ENCODE measurements around the gene BTNL8. TPM values are rescaled to one million over a fixed set of nuclear protein-coding genes. Genes with fewer than 3 reads are reported as not detected.

BTNL8 gene
- total RNA-seq, 4 donors from 2014 or later: 19.7 to 156 (median 59.0) TPM

- TF ChIP-seq POLR2AphosphoS5 (IDR thresholded peaks at IDR 0.05): no peak
- TF ChIP-seq POLR2A (IDR thresholded peaks at IDR 0.05): no peak
- TF ChIP-seq EP300 (IDR thresholded peaks at IDR 0.05; ENCODE audit: low read depth): no peak
- no peak for TF ChIP-seq CTCF (IDR thresholded peaks at IDR 0.05)
- Histone ChIP-seq H3K36me3 (no peaks in the 10 kb centered on the region), H3K27me3 (no peaks in the 10 kb centered on the region), H3K9me3 (peaks cover 10 to 17% of the 10 kb centered on the region in 2 donors), H3K4me1 (no peaks in the 10 kb centered on the region), H3K27ac (no peak overlapping the region), H3K4me3 (no peak overlapping the region)
- intact Hi-C loops (cut with DNase I; ENCODE audit: low total_unique reads): no loop called here
- DNase-seq: no peak
- WGBS, 2 donors (ENCODE audit: low coverage in 1 of 2): 77% methylated on average over 4 of the region's 4 CpGs; no CpG with 5 or more reads in 1 of the 2 donors
- in situ Hi-C loops (cut with MboI; ENCODE audit: low pct_ligation_motif_present in 1 of 4, low pct_unique_long_range_greater_than_20kb in 1 of 4, low sequenced_read_pairs in 3 of 4): no loop called here
Measured at GRCh38 chr5:180935203-180935602, 36.2 kb downstream of the BTNL8 start.

- in situ Hi-C loops (cut with MboI; ENCODE audit: low pct_ligation_motif_present in 1 of 4, low pct_unique_long_range_greater_than_20kb in 1 of 4, low sequenced_read_pairs in 3 of 4): no loop called here
- Histone ChIP-seq H3K4me3 (no peak overlapping the region), H3K4me1 (peaks cover 0 to 4% (median 0%) of the 10 kb centered on the region in 4 donors), H3K27me3 (no peaks in the 10 kb centered on the region), H3K36me3 (no peaks in the 10 kb centered on the region), H3K9me3 (peaks cover 10 to 17% of the 10 kb centered on the region in 2 donors), H3K27ac (no peak overlapping the region)
- no peak for DNase-seq
- TF ChIP-seq POLR2A (IDR thresholded peaks at IDR 0.05) (no peak), POLR2AphosphoS5 (IDR thresholded peaks at IDR 0.05) (no peak), CTCF (IDR thresholded peaks at IDR 0.05) (no peak), EP300 (IDR thresholded peaks at IDR 0.05; ENCODE audit: low read depth) (no peak)
- WGBS, 2 donors (ENCODE audit: low coverage in 1 of 2): 84 to 89% methylated on average over 6 of the region's 6 CpGs
- intact Hi-C loops (cut with DNase I; ENCODE audit: low total_unique reads): no loop called here
Measured at GRCh38 chr5:180938294-180938693, 39.3 kb downstream of the BTNL8 start.

GRCh38 chr5:180950291-180950949 lies 51.5 kb downstream of the BTNL8 start:
- Histone ChIP-seq H3K4me1 (no peaks in the 10 kb centered on the region), H3K4me3 (no peak overlapping the region), H3K27me3 (no peaks in the 10 kb centered on the region), H3K27ac (no peak overlapping the region), H3K9me3 (no peaks in the 10 kb centered on the region), H3K36me3 (no peaks in the 10 kb centered on the region)
- DNase-seq: no peak
- 80 to 100% methylated on average over 1 to 6 of the region's 6 CpGs for WGBS, 2 donors (ENCODE audit: low coverage in 1 of 2)
- in situ Hi-C loops (cut with MboI; ENCODE audit: low pct_ligation_motif_present in 1 of 4, low pct_unique_long_range_greater_than_20kb in 1 of 4, low sequenced_read_pairs in 3 of 4): no loop called here
- intact Hi-C loops (cut with DNase I; ENCODE audit: low total_unique reads): no loop called here
- no peak for TF ChIP-seq POLR2AphosphoS5 (IDR thresholded peaks at IDR 0.05)
- TF ChIP-seq EP300 (IDR thresholded peaks at IDR 0.05; ENCODE audit: low read depth): no peak
- no peak for TF ChIP-seq POLR2A (IDR thresholded peaks at IDR 0.05)

- Histone ChIP-seq H3K27me3 (no peaks in the 10 kb centered on the region), H3K4me3 (no peak overlapping the region), H3K27ac (no peak overlapping the region), H3K36me3 (no peaks in the 10 kb centered on the region), H3K9me3 (no peaks in the 10 kb centered on the region), H3K4me1 (no peaks in the 10 kb centered on the region)
- intact Hi-C loops (cut with DNase I; ENCODE audit: low total_unique reads) (no loop called here), in situ Hi-C loops (cut with MboI; ENCODE audit: low pct_ligation_motif_present in 1 of 4, low pct_unique_long_range_greater_than_20kb in 1 of 4, low sequenced_read_pairs in 3 of 4) (no loop called here)
- DNase-seq: no peak
- no peak for TF ChIP-seq POLR2AphosphoS5 (IDR thresholded peaks at IDR 0.05)
- WGBS, 2 donors (ENCODE audit: low coverage in 1 of 2): 92% methylated on average over 2 of the region's 5 CpGs; no CpG with 5 or more reads in 1 of the 2 donors
Measured at GRCh38 chr5:180959661-180960060, 60.7 kb downstream of the BTNL8 start.

- no peak for TF ChIP-seq EP300 (IDR thresholded peaks at IDR 0.05; ENCODE audit: low read depth)
- in situ Hi-C loops (cut with MboI; ENCODE audit: low pct_ligation_motif_present in 1 of 4, low pct_unique_long_range_greater_than_20kb in 1 of 4, low sequenced_read_pairs in 3 of 4): no loop called here
- 52% methylated on average over 3 of the region's 3 CpGs; no CpG with 5 or more reads in 1 of the 2 donors for WGBS, 2 donors (ENCODE audit: low coverage in 1 of 2)
- no peak for DNase-seq
- Histone ChIP-seq H3K27me3 (no peaks in the 10 kb centered on the region), H3K27ac (no peak overlapping the region), H3K4me3 (no peak overlapping the region), H3K9me3 (no peaks in the 10 kb centered on the region), H3K4me1 (no peaks in the 10 kb centered on the region), H3K36me3 (no peaks in the 10 kb centered on the region)
- intact Hi-C loops (cut with DNase I; ENCODE audit: low total_unique reads): no loop called here
Measured at GRCh38 chr5:180960209-180960608, 61.2 kb downstream of the BTNL8 start.

Measured in transverse colon (tissue), 4 donors.